ENCODE data around the gene VPS37C. TPM values are rescaled to one million over a fixed set of nuclear protein-coding genes. Genes with fewer than 3 reads are reported as not detected.

VPS37C gene
- total RNA-seq, 1 experiment from 2014 or later, result 23.1 TPM

DNA sequence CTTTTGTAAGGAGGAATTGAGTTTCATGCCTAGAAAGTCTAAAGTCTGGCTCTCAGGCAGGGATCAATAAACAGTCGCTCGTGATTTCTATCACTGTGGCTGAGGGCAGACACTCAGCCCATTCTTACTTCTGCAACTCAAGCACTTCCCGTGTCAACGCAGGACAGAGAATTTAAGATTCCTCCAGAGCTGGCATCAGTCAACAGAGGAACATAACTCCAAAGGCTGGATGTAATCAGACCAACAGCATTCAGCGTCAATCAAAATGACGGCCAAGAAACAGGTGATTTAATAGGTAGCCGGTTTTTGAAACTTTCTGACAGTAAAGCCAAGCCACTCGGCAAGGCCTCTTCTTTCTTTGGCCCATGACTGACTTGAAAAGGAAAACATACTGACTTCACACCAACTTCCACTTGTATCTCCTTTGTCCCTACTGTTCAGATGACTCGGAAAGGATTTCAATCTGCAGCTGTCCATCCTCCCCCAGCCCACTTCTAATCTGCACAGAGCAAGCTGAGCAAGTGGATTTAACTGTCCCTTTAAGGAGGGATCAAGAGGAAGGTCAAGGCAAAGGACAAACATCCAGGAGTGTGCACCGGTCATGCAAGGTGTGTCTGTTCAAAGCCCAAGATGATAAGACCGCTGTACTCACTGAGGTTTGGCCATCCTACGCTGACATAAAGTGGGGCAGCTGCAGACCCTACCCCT, 9.5 kb downstream of the VPS37C start:
- TF ChIP-seq, protein P1, sequence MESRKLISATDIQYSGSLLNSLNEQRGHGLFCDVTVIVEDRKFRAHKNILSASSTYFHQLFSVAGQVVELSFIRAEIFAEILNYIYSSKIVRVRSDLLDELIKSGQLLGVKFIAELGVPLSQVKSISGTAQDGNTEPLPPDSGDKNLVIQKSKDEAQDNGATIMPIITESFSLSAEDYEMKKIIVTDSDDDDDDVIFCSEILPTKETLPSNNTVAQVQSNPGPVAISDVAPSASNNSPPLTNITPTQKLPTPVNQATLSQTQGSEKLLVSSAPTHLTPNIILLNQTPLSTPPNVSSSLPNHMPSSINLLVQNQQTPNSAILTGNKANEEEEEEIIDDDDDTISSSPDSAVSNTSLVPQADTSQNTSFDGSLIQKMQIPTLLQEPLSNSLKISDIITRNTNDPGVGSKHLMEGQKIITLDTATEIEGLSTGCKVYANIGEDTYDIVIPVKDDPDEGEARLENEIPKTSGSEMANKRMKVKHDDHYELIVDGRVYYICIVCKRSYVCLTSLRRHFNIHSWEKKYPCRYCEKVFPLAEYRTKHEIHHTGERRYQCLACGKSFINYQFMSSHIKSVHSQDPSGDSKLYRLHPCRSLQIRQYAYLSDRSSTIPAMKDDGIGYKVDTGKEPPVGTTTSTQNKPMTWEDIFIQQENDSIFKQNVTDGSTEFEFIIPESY (IDR thresholded peaks at IDR 0.05; ENCODE audit: extremely low read depth, insufficient replicate concordance, low read length), result no peak
- no peak for TF ChIP-seq EZH2phosphoT487 (IDR thresholded peaks at IDR 0.05; ENCODE audit: borderline replicate concordance)
- TF ChIP-seq ELF1 (IDR thresholded peaks at IDR 0.05; ENCODE audit: borderline replicate concordance, low read depth), result no peak
- no peak for TF ChIP-seq RAD21 (IDR thresholded peaks at IDR 0.05; ENCODE audit: low read depth)
- TF ChIP-seq EGR1 (IDR thresholded peaks at IDR 0.05; ENCODE audit: low read depth), result no peak
- no peak for TF ChIP-seq ZNF274 (IDR thresholded peaks at IDR 0.05; ENCODE audit: low read depth, low read length)
- TF ChIP-seq SIN3A (IDR thresholded peaks at IDR 0.05; ENCODE audit: low read depth), result no peak
- TF ChIP-seq JUND (IDR thresholded peaks at IDR 0.05), result no peak
- no peak for TF ChIP-seq FOSL1 (IDR thresholded peaks at IDR 0.05; ENCODE audit: low read depth)
- no peak for TF ChIP-seq POLR2A (IDR thresholded peaks at IDR 0.05; ENCODE audit: borderline replicate concordance, extremely low read depth, insufficient read depth, insufficient read length)
- H3K4me1 ChIP-seq (ENCODE audit: control insufficient read depth in 1 of 2, insufficient read depth in 2 of 2, low read length in 2 of 2), result peaks cover 11 to 46% of the 10 kb centered on the region in 2 experiments
- H3K4me3 ChIP-seq (replicated peaks in 1 of 2; ENCODE audit: low read depth in 1 of 2, low read length in 2 of 2), result no peak overlapping the region
- no TSS peak for BruUV-seq (replicated peaks)
- no peak overlapping the region for H3K27ac ChIP-seq (ENCODE audit: low read depth, low read length)
- DNase-seq (ENCODE audit: low read depth, low spot score) (no peak), ATAC-seq (no peak)
- H3K9me3 ChIP-seq (ENCODE audit: control insufficient read depth in 1 of 2, insufficient read depth in 1 of 2, low read depth in 1 of 2, low read length in 2 of 2), result peaks cover 5 to 8% of the 10 kb centered on the region in 2 experiments; a peak in 2 of 4 replicates
- ChIA-PET CTCF (no interaction called here), RAD21 (ENCODE audit: low non-redundant PET in 1 of 2, low total read pairs in 2 of 2, uncharacterized antibody in 2 of 2, unreplicated experiment in 2 of 2) (no interaction called here), POLR2A (no interaction called here)
- H3K79me2 ChIP-seq (ENCODE audit: insufficient read depth, low read length), result peaks cover 96% of the 10 kb centered on the region
- peaks cover 0 to 5% of the 10 kb centered on the region in 2 experiments; a peak in 1 of 4 replicates for H3K36me3 ChIP-seq (ENCODE audit: control insufficient read depth in 1 of 2, insufficient read depth in 2 of 2, low read length in 2 of 2)
- H3K9me2 ChIP-seq (ENCODE audit: insufficient read depth), result no peaks in the 10 kb centered on the region
- H4K20me1 ChIP-seq (ENCODE audit: insufficient read depth), result no peaks in the 10 kb centered on the region
- no peak overlapping the region for H3K9ac ChIP-seq (ENCODE audit: low read length)
- H3K4me2 ChIP-seq (ENCODE audit: low read length), result no peak overlapping the region
- H3K27me3 ChIP-seq (ENCODE audit: insufficient read depth, low read length), result no peaks in the 10 kb centered on the region
- intact Hi-C loops (cut with micrococcal nuclease), result no loop called here
- no peak overlapping the region for H2AFZ ChIP-seq (ENCODE audit: low read depth, low read length, poor library complexity, severe bottlenecking)

Data from HCT116 (cell line).